Measurements from ENCODE around the gene SPARCL1.
"Not testable (repeated sequence)": the region's sequence is repeated elsewhere in the genome, so short reads cannot be mapped to it uniquely, and the experiment has no call there.

SPARCL1 gene

GRCh38 chr4:87478732-87479250 is 50.4 kb downstream of the SPARCL1 start:
- peaks cover 3% of the 10 kb centered on the region in 2 donors for H3K9me3 Mint-ChIP-seq
- no peaks in the 10 kb centered on the region for H3K4me1 Mint-ChIP-seq
- peaks cover 4 to 7% of the 10 kb centered on the region in 2 donors for H3K36me3 Mint-ChIP-seq
- H3K27me3 Mint-ChIP-seq, result no peaks in the 10 kb centered on the region
- no peak overlapping the region for H3K4me3 Mint-ChIP-seq
- ATAC-seq (replicated peaks), result no peak
- no peak overlapping the region for H3K27ac Mint-ChIP-seq
- DNase-seq, result no peak

GRCh38 chr4:87476934-87477333 is 52.2 kb downstream of the SPARCL1 start:
- Mint-ChIP-seq H3K4me3 (no peak overlapping the region), H3K27ac (no peak overlapping the region), H3K4me1 (no peaks in the 10 kb centered on the region), H3K36me3 (no peaks in the 10 kb centered on the region), H3K27me3 (no peaks in the 10 kb centered on the region), H3K9me3 (no peaks in the 10 kb centered on the region)
- ATAC-seq (replicated peaks) (no peak), DNase-seq (no peak)

GRCh38 chr4:87469390-87469789 is 59.8 kb downstream of the SPARCL1 start:
- Mint-ChIP-seq H3K4me1 (no peaks in the 10 kb centered on the region), H3K27me3 (no peaks in the 10 kb centered on the region), H3K27ac (no peak overlapping the region), H3K9me3 (no peaks in the 10 kb centered on the region), H3K4me3 (no peak overlapping the region), H3K36me3 (no peaks in the 10 kb centered on the region)
- ATAC-seq (replicated peaks) (no peak), DNase-seq (no peak)

- no peaks in the 10 kb centered on the region for H3K27me3 Mint-ChIP-seq
- no peaks in the 10 kb centered on the region for H3K4me1 Mint-ChIP-seq
- DNase-seq (no peak), ATAC-seq (replicated peaks) (peak in 1 of 2 donors; percentile 45)
- H3K36me3 Mint-ChIP-seq, result no peaks in the 10 kb centered on the region
- no peak overlapping the region for H3K27ac Mint-ChIP-seq
- H3K4me3 Mint-ChIP-seq, result no peak overlapping the region
- no peaks in the 10 kb centered on the region for H3K9me3 Mint-ChIP-seq
Measured at GRCh38 chr4:87465739-87466366, 63.3 kb downstream of the SPARCL1 start.

GRCh38 chr4:87462102-87462501 is 67.1 kb downstream of the SPARCL1 start:
- Mint-ChIP-seq H3K36me3 (peaks cover 13 to 22% of the 10 kb centered on the region in 2 donors), H3K9me3 (peaks cover 1 to 4% of the 10 kb centered on the region in 2 donors), H3K4me1 (no peaks in the 10 kb centered on the region), H3K27me3 (no peaks in the 10 kb centered on the region), H3K27ac (no peak overlapping the region), H3K4me3 (no peak overlapping the region)
- ATAC-seq (replicated peaks), result no peak
- no peak for DNase-seq

- H3K4me3 Mint-ChIP-seq, result no peak overlapping the region
- DNase-seq, result no peak
- peaks cover 13 to 25% of the 10 kb centered on the region in 2 donors for H3K36me3 Mint-ChIP-seq
- H3K27ac Mint-ChIP-seq, result no peak overlapping the region
- ATAC-seq (replicated peaks), result no peak
- no peaks in the 10 kb centered on the region for H3K4me1 Mint-ChIP-seq
- peaks cover 1 to 4% of the 10 kb centered on the region in 2 donors for H3K9me3 Mint-ChIP-seq
- no peaks in the 10 kb centered on the region for H3K27me3 Mint-ChIP-seq
Measured at GRCh38 chr4:87461281-87461700, 67.9 kb downstream of the SPARCL1 start.

GRCh38 chr4:87458913-87459312 is 70.3 kb downstream of the SPARCL1 start:
- no peaks in the 10 kb centered on the region for H3K27me3 Mint-ChIP-seq
- H3K4me1 Mint-ChIP-seq, result no peaks in the 10 kb centered on the region
- DNase-seq (no peak), ATAC-seq (replicated peaks) (no peak)
- no peak overlapping the region for H3K27ac Mint-ChIP-seq
- H3K36me3 Mint-ChIP-seq, result peaks cover 17 to 28% of the 10 kb centered on the region in 2 donors
- peaks cover 1 to 4% of the 10 kb centered on the region in 2 donors for H3K9me3 Mint-ChIP-seq
- no peak overlapping the region for H3K4me3 Mint-ChIP-seq

GRCh38 chr4:87451537-87451936 is 77.6 kb downstream of the SPARCL1 start:
- Mint-ChIP-seq H3K9me3 (no peaks in the 10 kb centered on the region), H3K36me3 (peaks cover 21 to 23% of the 10 kb centered on the region in 2 donors), H3K4me3 (no peak overlapping the region), H3K27ac (no peak overlapping the region), H3K27me3 (no peaks in the 10 kb centered on the region), H3K4me1 (no peaks in the 10 kb centered on the region)
- ATAC-seq (replicated peaks) (no peak), DNase-seq (no peak)

- not testable (repeated sequence) for H3K27ac Mint-ChIP-seq; H3K4me3 Mint-ChIP-seq; H3K4me1 Mint-ChIP-seq; DNase-seq; H3K27me3 Mint-ChIP-seq; ATAC-seq (replicated peaks); H3K9me3 Mint-ChIP-seq
- peaks cover 26 to 39% of the 10 kb centered on the region in 2 donors for H3K36me3 Mint-ChIP-seq
Measured at GRCh38 chr4:87446375-87446774, 82.8 kb downstream of the SPARCL1 start.

- DNase-seq (no peak), ATAC-seq (replicated peaks) (no peak)
- no peaks in the 10 kb centered on the region for H3K9me3 Mint-ChIP-seq
- peaks cover 22 to 35% of the 10 kb centered on the region in 2 donors for H3K36me3 Mint-ChIP-seq
- no peaks in the 10 kb centered on the region for H3K4me1 Mint-ChIP-seq
- H3K27ac Mint-ChIP-seq, result no peak overlapping the region
- H3K27me3 Mint-ChIP-seq, result no peaks in the 10 kb centered on the region
- no peak overlapping the region for H3K4me3 Mint-ChIP-seq
Measured at GRCh38 chr4:87445964-87446363, 83.2 kb downstream of the SPARCL1 start.

GRCh38 chr4:87444741-87445140 is 84.4 kb downstream of the SPARCL1 start:
- DNase-seq (no peak), ATAC-seq (replicated peaks) (no peak)
- Mint-ChIP-seq H3K27ac (no peak overlapping the region), H3K36me3 (peaks cover 19 to 36% of the 10 kb centered on the region in 2 donors), H3K27me3 (no peaks in the 10 kb centered on the region), H3K4me1 (no peaks in the 10 kb centered on the region), H3K4me3 (no peak overlapping the region), H3K9me3 (no peaks in the 10 kb centered on the region)

- H3K27me3 Mint-ChIP-seq, result no peaks in the 10 kb centered on the region
- H3K4me1 Mint-ChIP-seq, result no peaks in the 10 kb centered on the region
- H3K4me3 Mint-ChIP-seq, result no peak overlapping the region
- DNase-seq, result no peak
- no peak overlapping the region for H3K27ac Mint-ChIP-seq
- ATAC-seq (replicated peaks), result no peak
- H3K9me3 Mint-ChIP-seq, result no peaks in the 10 kb centered on the region
- peaks cover 30 to 42% of the 10 kb centered on the region in 2 donors for H3K36me3 Mint-ChIP-seq
Measured at GRCh38 chr4:87442889-87443288, 86.3 kb downstream of the SPARCL1 start.

GRCh38 chr4:87433342-87433741 is 95.8 kb downstream of the SPARCL1 start:
- Mint-ChIP-seq H3K4me1 (peaks cover 12 to 22% of the 10 kb centered on the region in 2 donors), H3K36me3 (peaks cover 17 to 25% of the 10 kb centered on the region in 2 donors), H3K4me3 (no peak overlapping the region), H3K27me3 (no peaks in the 10 kb centered on the region), H3K27ac (no peak overlapping the region), H3K9me3 (no peaks in the 10 kb centered on the region)
- no peak for ATAC-seq (replicated peaks)
- DNase-seq, result no peak

GRCh38 chr4:87430038-87430437 is 99.1 kb downstream of the SPARCL1 start:
- ATAC-seq (replicated peaks) (no peak), DNase-seq (no peak)
- H3K4me1 Mint-ChIP-seq, result peaks cover 12 to 24% of the 10 kb centered on the region in 2 donors
- no peak overlapping the region for H3K4me3 Mint-ChIP-seq
- H3K27ac Mint-ChIP-seq, result no peak overlapping the region
- H3K9me3 Mint-ChIP-seq, result no peaks in the 10 kb centered on the region
- H3K27me3 Mint-ChIP-seq, result no peaks in the 10 kb centered on the region
- H3K36me3 Mint-ChIP-seq, result peaks cover 0 to 10% of the 10 kb centered on the region in 2 donors

GRCh38 chr4:87428979-87429378 is 100.2 kb downstream of the SPARCL1 start:
- no peak overlapping the region for H3K27ac Mint-ChIP-seq
- H3K36me3 Mint-ChIP-seq, result peaks cover 0 to 10% of the 10 kb centered on the region in 2 donors
- no peaks in the 10 kb centered on the region for H3K9me3 Mint-ChIP-seq
- peaks cover 12 to 34% of the 10 kb centered on the region in 2 donors for H3K4me1 Mint-ChIP-seq
- no peak overlapping the region for H3K4me3 Mint-ChIP-seq
- ATAC-seq (replicated peaks) (no peak), DNase-seq (no peak)
- no peaks in the 10 kb centered on the region for H3K27me3 Mint-ChIP-seq
